Sigmoid colon (tissue), 4 donors: ENCODE data around the gene ZNF362.

ENCODE experiments used
- EP300 ChIP-seq, 4 donors: sonication (generic); formaldehyde crosslinking; IDR thresholded peaks; one replicate each; pipeline ENCODE4 v1.6.1; 2017; ENCODE audit warnings: antibody characterized with exemption in 4 of 4
- POLR2A ChIP-seq, 2 donors: fragments of 450-650 bp; IDR thresholded peaks; one replicate each; pipeline ENCODE4 v1.6.1; 2016; ENCODE audit warnings: antibody characterized with exemption in 2 of 2, mild to moderate bottlenecking in 2 of 2, moderate library complexity in 2 of 2
- POLR2AphosphoS5 ChIP-seq, 4 donors: sonication (generic); formaldehyde crosslinking; IDR thresholded peaks; one replicate each; pipeline ENCODE4 v1.6.1; 2017; ENCODE audit warnings: antibody characterized with exemption in 4 of 4
- TF ChIP-seq, protein P1 (sequence below), 4 experiments: fragments of 450-650 bp in 3 of 4; fragments of 200-600 bp in 1 of 4; IDR thresholded peaks; one replicate each; pipeline ENCODE4 v1.5.1; 2016 to 2019; ENCODE audit warnings: antibody characterized with exemption in 4 of 4, mild to moderate bottlenecking in 3 of 4, moderate library complexity in 2 of 4

DNA sequence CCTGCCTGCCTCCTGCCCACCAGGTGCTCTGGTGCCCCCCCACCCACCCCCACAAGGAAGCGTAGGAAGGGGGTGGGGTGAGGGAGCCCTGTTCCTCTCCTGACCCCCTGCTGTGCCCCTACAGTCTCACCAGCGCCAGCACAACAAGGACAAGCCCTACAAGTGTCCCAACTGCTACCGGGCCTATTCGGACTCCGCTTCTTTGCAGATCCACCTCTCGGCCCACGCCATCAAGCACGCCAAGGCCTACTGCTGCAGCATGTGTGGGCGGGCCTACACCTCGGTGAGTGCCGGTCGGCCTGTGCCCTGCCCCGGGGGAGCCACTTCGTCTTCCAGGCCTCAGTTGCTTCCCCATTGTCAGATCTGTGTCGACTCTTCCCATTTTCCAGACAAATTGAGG lies 38.7 kb downstream of the ZNF362 start:
- TF ChIP-seq EP300 (IDR thresholded peaks at IDR 0.05) = no peak
- TF ChIP-seq POLR2A (IDR thresholded peaks at IDR 0.05) = no peak
- TF ChIP-seq, protein P1, sequence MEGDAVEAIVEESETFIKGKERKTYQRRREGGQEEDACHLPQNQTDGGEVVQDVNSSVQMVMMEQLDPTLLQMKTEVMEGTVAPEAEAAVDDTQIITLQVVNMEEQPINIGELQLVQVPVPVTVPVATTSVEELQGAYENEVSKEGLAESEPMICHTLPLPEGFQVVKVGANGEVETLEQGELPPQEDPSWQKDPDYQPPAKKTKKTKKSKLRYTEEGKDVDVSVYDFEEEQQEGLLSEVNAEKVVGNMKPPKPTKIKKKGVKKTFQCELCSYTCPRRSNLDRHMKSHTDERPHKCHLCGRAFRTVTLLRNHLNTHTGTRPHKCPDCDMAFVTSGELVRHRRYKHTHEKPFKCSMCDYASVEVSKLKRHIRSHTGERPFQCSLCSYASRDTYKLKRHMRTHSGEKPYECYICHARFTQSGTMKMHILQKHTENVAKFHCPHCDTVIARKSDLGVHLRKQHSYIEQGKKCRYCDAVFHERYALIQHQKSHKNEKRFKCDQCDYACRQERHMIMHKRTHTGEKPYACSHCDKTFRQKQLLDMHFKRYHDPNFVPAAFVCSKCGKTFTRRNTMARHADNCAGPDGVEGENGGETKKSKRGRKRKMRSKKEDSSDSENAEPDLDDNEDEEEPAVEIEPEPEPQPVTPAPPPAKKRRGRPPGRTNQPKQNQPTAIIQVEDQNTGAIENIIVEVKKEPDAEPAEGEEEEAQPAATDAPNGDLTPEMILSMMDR (IDR thresholded peaks at IDR 0.05) = no peak
- no peak for TF ChIP-seq POLR2AphosphoS5 (IDR thresholded peaks at IDR 0.05)
